ENCODE measurements around the gene PHLDB3.
A peak's percentile ranks its signal among the peaks of the same experiment; 100 is the strongest.

DNA sequence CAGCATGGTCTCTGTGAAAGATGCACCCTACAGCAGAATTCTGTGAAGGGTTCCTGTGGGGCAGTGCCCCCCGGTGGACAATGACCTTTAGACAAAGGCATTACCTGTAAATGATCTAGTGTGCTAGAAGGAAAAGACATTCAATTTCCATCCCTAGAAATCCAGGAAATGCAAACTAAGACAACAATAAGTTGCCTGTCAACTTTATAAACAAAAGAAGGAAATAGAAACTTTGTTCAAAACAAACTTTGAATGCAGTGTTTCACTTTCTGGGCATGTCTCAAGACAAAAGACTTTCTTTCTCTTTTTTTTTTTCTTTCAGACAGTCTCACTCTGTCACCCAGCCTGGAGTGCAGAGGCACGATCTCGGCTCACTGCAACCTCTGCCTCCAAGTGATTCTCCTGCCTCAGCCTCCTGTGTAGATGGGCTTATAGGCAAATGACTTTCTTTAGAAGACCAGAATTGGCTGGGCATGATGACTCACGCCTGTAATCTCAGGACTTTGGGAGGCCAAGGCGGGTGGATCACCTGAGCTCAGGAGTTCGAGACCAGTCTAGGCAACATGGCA, 74.3 kb downstream of the PHLDB3 start:
- TF ChIP-seq EP300 (IDR thresholded peaks at IDR 0.05; ENCODE audit: low read depth) (no peak), POLR2AphosphoS5 (IDR thresholded peaks at IDR 0.05) (peak in 1 of 3 donors; percentile 12)
- TF ChIP-seq, protein P1, sequence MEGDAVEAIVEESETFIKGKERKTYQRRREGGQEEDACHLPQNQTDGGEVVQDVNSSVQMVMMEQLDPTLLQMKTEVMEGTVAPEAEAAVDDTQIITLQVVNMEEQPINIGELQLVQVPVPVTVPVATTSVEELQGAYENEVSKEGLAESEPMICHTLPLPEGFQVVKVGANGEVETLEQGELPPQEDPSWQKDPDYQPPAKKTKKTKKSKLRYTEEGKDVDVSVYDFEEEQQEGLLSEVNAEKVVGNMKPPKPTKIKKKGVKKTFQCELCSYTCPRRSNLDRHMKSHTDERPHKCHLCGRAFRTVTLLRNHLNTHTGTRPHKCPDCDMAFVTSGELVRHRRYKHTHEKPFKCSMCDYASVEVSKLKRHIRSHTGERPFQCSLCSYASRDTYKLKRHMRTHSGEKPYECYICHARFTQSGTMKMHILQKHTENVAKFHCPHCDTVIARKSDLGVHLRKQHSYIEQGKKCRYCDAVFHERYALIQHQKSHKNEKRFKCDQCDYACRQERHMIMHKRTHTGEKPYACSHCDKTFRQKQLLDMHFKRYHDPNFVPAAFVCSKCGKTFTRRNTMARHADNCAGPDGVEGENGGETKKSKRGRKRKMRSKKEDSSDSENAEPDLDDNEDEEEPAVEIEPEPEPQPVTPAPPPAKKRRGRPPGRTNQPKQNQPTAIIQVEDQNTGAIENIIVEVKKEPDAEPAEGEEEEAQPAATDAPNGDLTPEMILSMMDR (IDR thresholded peaks at IDR 0.05): peak in 2 of 5 experiments; percentile 15 to 22
